GM19025 (cell line): Measurements from ENCODE around the gene ABCA4.

Experiments used
- ATAC-seq: cut with Tn5 transposase; IDR thresholded peaks from one replicate; pipeline ENCODE4 v1.9.1; 2021; ENCODE audit warnings: mild to moderate bottlenecking, low read depth, moderate library complexity; ENCODE audit not compliant: unreplicated experiment

The ABCA4 gene

GRCh38 chr1:94056996-94057395, 64.0 kb downstream of the ABCA4 start:
- ATAC-seq = no peak

GRCh38 chr1:94056171-94056570, 64.8 kb downstream of the ABCA4 start:
- no peak for ATAC-seq

GRCh38 chr1:94055459-94056122, 65.4 kb downstream of the ABCA4 start:
- ATAC-seq = no peak

- no peak for ATAC-seq
Observed at GRCh38 chr1:94050675-94051074, 70.3 kb downstream of the ABCA4 start.

- ATAC-seq = no peak
Observed at GRCh38 chr1:94050254-94050653, 70.7 kb downstream of the ABCA4 start.

GRCh38 chr1:94049791-94050190, 71.2 kb downstream of the ABCA4 start:
- no peak for ATAC-seq

- ATAC-seq = no peak
Observed at GRCh38 chr1:94048413-94049164, 72.4 kb downstream of the ABCA4 start.

GRCh38 chr1:94047949-94048348, 73.0 kb downstream of the ABCA4 start:
- no peak for ATAC-seq

GRCh38 chr1:94045465-94046056, 75.4 kb downstream of the ABCA4 start:
- no peak for ATAC-seq

GRCh38 chr1:94044891-94045290, 76.1 kb downstream of the ABCA4 start:
- ATAC-seq = no peak

- no peak for ATAC-seq
Observed at GRCh38 chr1:94044290-94044790, 76.6 kb downstream of the ABCA4 start.

GRCh38 chr1:94043738-94044289, 77.1 kb downstream of the ABCA4 start:
- ATAC-seq = no peak

- ATAC-seq = no peak
Observed at GRCh38 chr1:94042388-94042787, 78.6 kb downstream of the ABCA4 start.

- ATAC-seq = no peak
Observed at GRCh38 chr1:94039871-94040569, 80.9 kb downstream of the ABCA4 start.

GRCh38 chr1:94039514-94039870, 81.5 kb downstream of the ABCA4 start:
- ATAC-seq = no peak

GRCh38 chr1:94038511-94038910, 82.4 kb downstream of the ABCA4 start:
- ATAC-seq = no peak

GRCh38 chr1:94037392-94038229, 83.3 kb downstream of the ABCA4 start:
- no peak for ATAC-seq

- ATAC-seq = no peak
Observed at GRCh38 chr1:94036730-94037129, 84.2 kb downstream of the ABCA4 start.

- no peak for ATAC-seq
Observed at GRCh38 chr1:94033849-94034248, 87.1 kb downstream of the ABCA4 start.

GRCh38 chr1:94032637-94033036, 88.3 kb downstream of the ABCA4 start:
- ATAC-seq = no peak
